GM23338 (cell line): Measurements from ENCODE around the gene HSD3B7. TPM values are rescaled to one million over a fixed set of nuclear protein-coding genes. Genes with fewer than 3 reads are reported as not detected.

ENCODE experiments used
- ATAC-seq: fragments of 200-7000 bp; cut with Tn5 transposase; 3 replicates; pipeline ENCODE4 v1.9.1; 2020
- DNase-seq: peaks from one replicate; pipeline ENCODE4 v3.0.0-alpha.2; 2015; ENCODE audit warnings: low spot score
- H2AFZ ChIP-seq: fragments of 200-600 bp; sonication (generic); 2 replicates; pipeline ENCODE4 v1.8.0; 2016; ENCODE audit warnings: antibody characterized with exemption, mild to moderate bottlenecking, moderate library complexity
- H3F3A ChIP-seq: fragments of 200-600 bp; sonication (generic); replicated peaks from 2 replicates; pipeline ENCODE4 v1.8.0; 2017; ENCODE audit warnings: antibody characterized with exemption, mixed run types, low read depth
- H3K27ac ChIP-seq: fragments of 200-600 bp; sonication (generic); 2 replicates; pipeline ENCODE4 v1.6.1; 2016; ENCODE audit warnings: low read depth
- H3K27me3 ChIP-seq: fragments of 200-600 bp; sonication (generic); 2 replicates; pipeline ENCODE4 v1.8.0; 2016; ENCODE audit warnings: mild to moderate bottlenecking, mixed run types, moderate library complexity; ENCODE audit not compliant: insufficient read depth
- H3K36me3 ChIP-seq: fragments of 200-600 bp; sonication (generic); 2 replicates; pipeline ENCODE4 v1.8.0; 2016; ENCODE audit warnings: mild to moderate bottlenecking; ENCODE audit not compliant: insufficient read depth
- H3K4me1 ChIP-seq: fragments of 200-600 bp; sonication (generic); 2 replicates; pipeline ENCODE4 v1.8.0; 2016; ENCODE audit warnings: mild to moderate bottlenecking, moderate library complexity; ENCODE audit not compliant: insufficient read depth
- H3K4me2 ChIP-seq: fragments of 200-600 bp; sonication (generic); 2 replicates; pipeline ENCODE4 v1.7.1; 2017; ENCODE audit warnings: mixed run types
- H3K4me3 ChIP-seq: fragments of 200-600 bp; sonication (generic); 2 replicates; pipeline ENCODE4 v1.6.1; 2016; ENCODE audit warnings: mixed run types
- H3K79me2 ChIP-seq: fragments of 200-600 bp; sonication (generic); replicated peaks from 2 replicates; pipeline ENCODE4 v1.8.0; 2017; ENCODE audit warnings: mild to moderate bottlenecking; ENCODE audit not compliant: insufficient read depth
- H3K9me2 ChIP-seq: fragments of 200-600 bp; sonication (generic); 2 replicates; pipeline ENCODE4 v1.8.0; 2017; ENCODE audit not compliant: insufficient read depth
- H4K20me1 ChIP-seq: fragments of 200-600 bp; sonication (generic); replicated peaks from 2 replicates; pipeline ENCODE4 v1.8.0; 2017; ENCODE audit warnings: mild to moderate bottlenecking; ENCODE audit not compliant: insufficient read depth
- H3K27ac Mint-ChIP-seq: 2 replicates; pipeline ENCODE4 v1.8.0; 2020; ENCODE audit warnings: inconsistent platforms, mild to moderate bottlenecking, moderate library complexity, mixed read lengths
- H3K27me3 Mint-ChIP-seq: 3 replicates; pipeline ENCODE4 v1.8.0; 2022; ENCODE audit warnings: low read depth, mild to moderate bottlenecking, moderate library complexity, mixed read lengths, inconsistent platforms; ENCODE audit not compliant: insufficient read depth, poor library complexity
- H3K36me3 Mint-ChIP-seq: 3 replicates; pipeline ENCODE4 v1.8.0; 2021; ENCODE audit warnings: low read depth, mild to moderate bottlenecking, inconsistent platforms, moderate library complexity, mixed read lengths
- H3K4me1 Mint-ChIP-seq: 3 replicates; pipeline ENCODE4 v1.8.0; 2020; ENCODE audit warnings: mild to moderate bottlenecking, inconsistent platforms, mixed read lengths
- H3K4me3 Mint-ChIP-seq: 3 replicates; pipeline ENCODE4 v1.8.0; 2021; ENCODE audit warnings: moderate library complexity, mild to moderate bottlenecking, inconsistent platforms, mixed read lengths
- H3K9me3 Mint-ChIP-seq: 3 replicates; pipeline ENCODE4 v1.8.0; 2020; ENCODE audit warnings: moderate library complexity, mild to moderate bottlenecking, inconsistent platforms, mixed read lengths
- CREB1 ChIP-seq: fragments of 250-450 bp; sonication (Bioruptor Pico); IDR thresholded peaks from 2 replicates; pipeline ENCODE4 v1.5.0; 2020; ENCODE audit warnings: low read depth, mild to moderate bottlenecking, moderate library complexity
- EZH2 ChIP-seq: fragments of 200-600 bp; sonication (generic); IDR thresholded peaks from one replicate; pipeline ENCODE4 v1.8.0; 2017; ENCODE audit warnings: antibody characterized with exemption, mild to moderate bottlenecking, low read depth; ENCODE audit not compliant: unreplicated experiment
- EZH2phosphoT487 ChIP-seq: fragments of 200-600 bp; sonication (generic); IDR thresholded peaks from one replicate; pipeline ENCODE4 v1.8.1; 2018; ENCODE audit warnings: antibody characterized with exemption; ENCODE audit not compliant: unreplicated experiment
- JUNB ChIP-seq: IDR thresholded peaks from one replicate; pipeline ENCODE4 v1.6.1; 2016; ENCODE audit warnings: antibody characterized with exemption; ENCODE audit not compliant: unreplicated experiment
- NANOG ChIP-seq: IDR thresholded peaks from 2 replicates; pipeline ENCODE4 v1.6.1; 2016; ENCODE audit warnings: antibody characterized with exemption, borderline replicate concordance
- REST ChIP-seq: IDR thresholded peaks from one replicate; pipeline ENCODE4 v1.6.1; 2018; ENCODE audit warnings: antibody characterized with exemption; ENCODE audit not compliant: unreplicated experiment
- ZNF114 ChIP-seq: fragments of 250-450 bp; sonication (Bioruptor Pico); IDR thresholded peaks from 2 replicates; pipeline ENCODE4 v1.5.0; 2020; ENCODE audit warnings: mild to moderate bottlenecking, moderate library complexity
- ZNF462 ChIP-seq: fragments of 250-450 bp; sonication (Bioruptor Pico); IDR thresholded peaks from 2 replicates; pipeline ENCODE4 v1.5.0; 2020; ENCODE audit warnings: mild to moderate bottlenecking, moderate library complexity
- polyA plus RNA-seq: library from polyadenylated mRNA; unstranded; fragments of >200 nt; fragmentation: Nextera tagmentation; extraction: Ambion mirVana; gene quantifications from 2 replicates; pipeline ENCODE4 v1.2.1, GENCODE V29; 2016
- total RNA-seq: library from RNA; depleted of rRNA; stranded (reverse); fragments of >200 nt; shearing (Covaris generic); gene quantifications from 2 replicates; pipeline ENCODE4 v1.2.3, GENCODE V29; 2014
- TF ChIP-seq, protein P1 (sequence below), 2 experiments: fragments of 200-600 bp in 1 of 2; sonication (generic) in 1 of 2; conservative IDR thresholded peaks; 2 replicates each; pipeline versions ENCODE4 v1.5.1 to v1.6.1; 2016 to 2017; ENCODE audit warnings: antibody characterized with exemption in 2 of 2, low read depth in 2 of 2, mild to moderate bottlenecking in 2 of 2, moderate library complexity in 1 of 2

Gene HSD3B7
- total and polyA plus RNA-seq, 2 experiments from 2014 or later, result 4.3 to 12.2 TPM

- TF ChIP-seq, protein P1, sequence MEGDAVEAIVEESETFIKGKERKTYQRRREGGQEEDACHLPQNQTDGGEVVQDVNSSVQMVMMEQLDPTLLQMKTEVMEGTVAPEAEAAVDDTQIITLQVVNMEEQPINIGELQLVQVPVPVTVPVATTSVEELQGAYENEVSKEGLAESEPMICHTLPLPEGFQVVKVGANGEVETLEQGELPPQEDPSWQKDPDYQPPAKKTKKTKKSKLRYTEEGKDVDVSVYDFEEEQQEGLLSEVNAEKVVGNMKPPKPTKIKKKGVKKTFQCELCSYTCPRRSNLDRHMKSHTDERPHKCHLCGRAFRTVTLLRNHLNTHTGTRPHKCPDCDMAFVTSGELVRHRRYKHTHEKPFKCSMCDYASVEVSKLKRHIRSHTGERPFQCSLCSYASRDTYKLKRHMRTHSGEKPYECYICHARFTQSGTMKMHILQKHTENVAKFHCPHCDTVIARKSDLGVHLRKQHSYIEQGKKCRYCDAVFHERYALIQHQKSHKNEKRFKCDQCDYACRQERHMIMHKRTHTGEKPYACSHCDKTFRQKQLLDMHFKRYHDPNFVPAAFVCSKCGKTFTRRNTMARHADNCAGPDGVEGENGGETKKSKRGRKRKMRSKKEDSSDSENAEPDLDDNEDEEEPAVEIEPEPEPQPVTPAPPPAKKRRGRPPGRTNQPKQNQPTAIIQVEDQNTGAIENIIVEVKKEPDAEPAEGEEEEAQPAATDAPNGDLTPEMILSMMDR (conservative IDR thresholded peaks at IDR 0.05; ENCODE audit: low read depth in 2 of 2), result no peak
- TF ChIP-seq EZH2 (no peak), JUNB (no peak), ZNF114 (CRISPR knock-in tag) (no peak)
Measured at GRCh38 chr16:30963925-30964511, 21.0 kb upstream of the HSD3B7 start (continued).

DNA sequence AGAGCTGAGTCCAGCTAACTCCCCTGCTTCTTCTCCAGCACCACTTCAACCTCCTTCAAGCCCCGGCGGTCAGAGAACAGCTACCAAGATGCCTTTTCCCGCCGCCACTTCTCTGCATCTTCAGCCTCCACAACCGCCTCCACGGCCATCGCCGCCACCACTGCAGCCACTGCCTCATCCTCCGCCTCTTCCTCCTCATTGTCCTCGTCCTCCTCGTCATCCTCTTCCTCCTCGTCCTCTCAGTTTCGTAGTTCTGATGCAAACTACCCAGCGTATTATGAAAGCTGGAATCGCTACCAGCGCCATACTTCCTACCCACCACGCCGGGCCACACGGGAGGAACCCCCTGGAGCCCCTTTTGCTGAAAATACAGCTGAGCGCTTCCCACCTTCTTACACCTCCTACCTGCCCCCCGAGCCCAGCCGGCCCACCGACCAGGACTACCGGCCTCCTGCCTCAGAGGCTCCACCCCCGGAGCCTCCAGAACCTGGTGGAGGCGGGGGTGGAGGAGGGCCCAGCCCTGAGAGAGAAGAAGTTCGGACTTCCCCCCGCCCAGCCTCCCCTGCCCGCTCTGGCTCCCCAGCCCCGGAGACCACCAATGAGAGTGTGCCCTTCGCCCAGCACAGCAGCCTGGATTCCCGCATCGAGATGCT is 20.3 kb upstream of the HSD3B7 start:
- Histone ChIP-seq H3K27me3 (no peaks in the 10 kb centered on the region), H2AFZ (no peak overlapping the region), H3K4me3 (no peak overlapping the region), H3F3A (0 out of 2 replicates have a peak, but pooled peaks cover 5% of the 10 kb centered on the region), H3K9me2 (no peaks in the 10 kb centered on the region), H4K20me1 (peaks cover 27% of the 10 kb centered on the region), H3K4me1 (no peaks in the 10 kb centered on the region), H3K4me2 (no peak overlapping the region), H3K79me2 (peaks cover 24% of the 10 kb centered on the region), H3K27ac (no peak overlapping the region), H3K36me3 (peaks cover 55% of the 10 kb centered on the region)
- no peak overlapping the region for H3K27ac Mint-ChIP-seq
- H3K27me3 Mint-ChIP-seq, result peaks cover 4% of the 10 kb centered on the region
- ATAC-seq, result no peak
- H3K4me1 Mint-ChIP-seq, result no peaks in the 10 kb centered on the region; the same call in 2 of the 3 replicates
- no peaks in the 10 kb centered on the region for H3K9me3 Mint-ChIP-seq
- peaks cover 90% of the 10 kb centered on the region for H3K36me3 Mint-ChIP-seq
- H3K4me3 Mint-ChIP-seq, result no peak overlapping the region; the same call in 2 of the 3 replicates
- DNase-seq, result no peak
- TF ChIP-seq REST, result no peak
- no peak for TF ChIP-seq NANOG
- no peak for TF ChIP-seq EZH2
- TF ChIP-seq CREB1, result no peak
- no peak for TF ChIP-seq EZH2phosphoT487
- TF ChIP-seq, protein P1 (conservative IDR thresholded peaks at IDR 0.05; ENCODE audit: low read depth in 2 of 2), result no peak
- TF ChIP-seq ZNF114 (CRISPR knock-in tag), result no peak
- TF ChIP-seq ZNF462 (CRISPR knock-in tag), result no peak
- no peak for TF ChIP-seq JUNB
